NCI-H1417 (cell line): Measurements from ENCODE around the gene TUBGCP2.
A peak's percentile ranks its signal among the peaks of the same experiment; 100 is the strongest.

Experiments
- DNase-seq, 3 experiments: peaks; one replicate each; lab custom pipeline; 2025; lab: John Stamatoyannopoulos, UW

Gene TUBGCP2

GRCh38 chr10:133278577-133279265 lies 30.0 kb downstream of the TUBGCP2 start:
- peak; percentile 4 to 13 (median 10) for DNase-seq

DNA sequence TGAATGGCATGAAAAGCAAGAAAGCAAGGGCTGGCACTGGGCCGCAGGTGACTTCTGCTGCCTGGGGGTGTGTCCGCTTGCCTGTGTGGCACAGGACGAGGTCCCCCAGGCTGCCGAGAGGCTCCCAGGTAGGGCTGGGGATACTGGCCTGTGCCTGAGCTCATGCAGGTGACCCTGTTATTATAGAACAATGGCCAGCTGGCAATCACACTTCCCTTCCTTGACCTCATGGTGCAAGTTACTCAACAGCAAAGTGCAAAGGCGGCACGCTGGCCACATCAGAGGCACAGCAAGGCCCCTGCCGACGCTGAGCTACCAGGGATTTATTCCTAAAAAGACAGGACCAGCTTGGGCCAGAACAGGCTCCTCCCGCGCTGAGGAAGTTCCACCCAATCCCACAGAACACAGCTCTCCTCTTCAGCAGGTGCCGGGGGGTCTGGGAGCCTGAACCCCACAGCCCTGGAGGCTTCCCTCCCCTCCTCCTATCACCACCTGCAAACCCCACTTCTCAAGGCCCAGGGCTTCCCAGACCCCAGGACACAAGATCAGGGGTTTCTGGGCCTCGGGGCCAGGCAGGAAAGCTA lies 30.6 kb downstream of the TUBGCP2 start:
- DNase-seq, result peak in 2 of 3 experiments; percentile 9 to 10

DNA sequence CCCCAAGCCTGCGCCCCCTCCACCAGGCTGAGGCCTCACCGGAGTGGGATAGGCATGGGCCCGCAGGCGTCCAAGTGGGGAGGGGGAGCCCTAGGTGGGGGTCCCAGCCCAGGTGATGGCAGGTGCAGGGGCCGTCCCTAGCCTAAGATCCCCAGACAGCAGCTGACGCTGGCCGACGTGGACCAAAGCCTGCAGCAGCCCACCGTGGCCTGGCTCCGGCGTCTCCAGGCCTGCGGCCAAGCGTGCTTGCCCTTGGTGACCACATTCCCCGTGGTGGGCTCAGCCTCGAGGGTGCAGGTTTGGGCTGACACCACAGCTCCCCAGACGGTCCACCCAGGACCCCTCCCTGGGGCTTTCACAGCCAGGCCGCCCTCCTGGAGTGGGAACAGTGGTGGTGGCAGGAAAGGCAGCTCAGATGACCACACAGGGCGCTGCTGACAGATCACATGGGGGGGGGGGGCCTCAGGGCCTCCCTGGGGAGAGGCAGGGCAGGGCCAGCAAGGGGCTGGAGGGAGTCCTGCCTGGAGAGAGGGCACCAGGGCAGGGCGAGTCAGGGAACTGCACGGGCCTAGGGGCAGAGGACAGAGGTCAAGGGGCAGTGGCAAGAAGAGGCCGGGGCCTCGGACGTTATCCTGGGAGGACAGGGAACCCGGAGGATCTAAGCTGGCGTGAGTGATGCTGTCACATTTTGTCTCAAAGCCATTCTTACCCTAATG lies 31.2 kb downstream of the TUBGCP2 start:
- no peak for DNase-seq

DNA sequence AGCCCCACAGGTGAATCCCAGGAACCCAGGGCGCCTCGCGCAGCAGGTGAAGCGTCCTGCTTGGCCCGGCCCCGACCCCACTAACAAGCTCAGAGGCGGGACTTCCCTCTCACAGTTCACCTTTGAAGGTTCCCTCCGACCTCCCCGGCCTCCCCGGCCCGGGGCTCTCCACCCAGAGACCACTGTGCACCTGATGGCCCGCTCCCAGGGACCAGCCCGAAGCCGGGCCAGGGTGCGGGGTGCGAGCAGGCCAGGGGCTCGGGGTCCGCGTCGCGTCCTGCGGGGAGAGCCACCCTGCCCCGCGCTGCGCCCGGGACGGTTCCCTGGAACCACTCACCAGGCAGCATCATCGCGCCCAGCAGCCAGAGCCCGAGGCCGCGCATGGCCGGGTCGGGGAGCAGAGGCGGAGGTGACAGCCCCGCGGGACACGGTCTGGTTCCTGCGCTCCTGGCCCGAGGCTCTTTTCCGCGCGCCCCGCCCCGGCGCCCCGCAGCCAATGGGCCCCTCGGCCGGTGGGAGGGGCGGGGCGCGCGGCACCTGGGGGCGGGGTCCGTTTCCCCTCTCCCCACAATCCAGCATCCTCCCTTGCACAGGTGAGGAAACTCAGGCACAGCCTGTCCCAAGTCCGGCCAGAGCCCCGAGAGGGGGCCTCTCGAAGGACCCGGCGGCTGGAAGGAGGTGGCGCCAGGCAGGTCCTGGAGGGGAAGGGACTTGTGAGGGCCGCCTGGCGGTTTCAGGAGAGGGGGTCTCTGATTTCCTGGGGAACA lies 32.1 kb downstream of the TUBGCP2 start, which contains the start of gene ADAM8:
TSS of gene ADAM8 (minus strand) at position 434 of the 767 bp plus-strand sequence. CDS start at position 383, 51 bp downstream.
- no peak for DNase-seq

DNA sequence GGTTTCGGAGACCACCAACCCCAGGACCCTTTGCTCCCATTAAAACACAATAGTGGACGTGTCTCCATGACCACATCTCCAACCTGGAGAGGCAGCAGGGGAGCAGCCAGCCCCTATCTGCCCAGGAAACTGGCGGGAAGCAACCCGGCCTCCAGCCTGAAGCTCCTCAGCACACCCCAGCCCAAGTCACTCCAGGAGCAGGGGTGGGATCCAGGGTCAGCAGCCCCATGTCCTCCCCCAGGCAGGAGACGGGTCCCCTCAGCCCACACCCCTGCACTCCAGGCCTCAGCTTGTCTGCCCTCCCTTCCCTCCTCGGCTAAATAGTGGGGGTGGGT lies 32.6 kb downstream of the TUBGCP2 start:
- no peak for DNase-seq

GRCh38 chr10:133275684-133276092 lies 33.0 kb downstream of the TUBGCP2 start:
- no peak for DNase-seq

- no peak for DNase-seq
Observed at GRCh38 chr10:133274751-133275683, 33.7 kb downstream of the TUBGCP2 start.

DNA sequence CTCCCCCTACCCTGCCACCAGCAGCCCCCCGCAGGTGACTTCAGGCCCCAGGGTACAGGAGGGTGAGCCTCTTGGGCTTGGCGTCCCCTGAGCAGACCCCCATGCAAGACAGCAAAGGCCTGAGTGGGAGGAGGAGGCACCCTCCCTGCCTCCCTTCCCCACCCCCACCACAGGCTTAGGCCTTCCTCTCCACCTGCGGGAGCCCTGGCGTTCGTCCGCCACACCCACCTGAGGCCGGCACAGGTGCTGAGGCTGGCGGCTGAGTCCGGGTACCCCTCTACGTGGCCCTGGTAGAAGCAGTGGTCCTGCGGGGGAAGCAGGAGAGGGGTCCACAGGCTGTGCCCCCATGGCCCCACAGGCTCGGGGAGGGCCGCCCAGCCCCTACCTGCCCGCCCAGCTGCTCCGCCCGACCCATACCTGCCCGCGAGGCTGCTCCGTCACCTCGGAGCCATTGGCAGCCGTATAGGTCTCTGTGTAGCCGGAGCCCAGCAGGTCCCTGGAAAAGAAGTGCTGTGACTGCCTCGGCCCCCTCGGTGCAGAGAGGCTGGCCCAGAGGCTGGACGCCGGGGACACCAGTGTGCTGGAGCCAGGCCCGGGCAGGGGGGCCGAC lies 35.0 kb downstream of the TUBGCP2 start:
- no peak for DNase-seq

DNA sequence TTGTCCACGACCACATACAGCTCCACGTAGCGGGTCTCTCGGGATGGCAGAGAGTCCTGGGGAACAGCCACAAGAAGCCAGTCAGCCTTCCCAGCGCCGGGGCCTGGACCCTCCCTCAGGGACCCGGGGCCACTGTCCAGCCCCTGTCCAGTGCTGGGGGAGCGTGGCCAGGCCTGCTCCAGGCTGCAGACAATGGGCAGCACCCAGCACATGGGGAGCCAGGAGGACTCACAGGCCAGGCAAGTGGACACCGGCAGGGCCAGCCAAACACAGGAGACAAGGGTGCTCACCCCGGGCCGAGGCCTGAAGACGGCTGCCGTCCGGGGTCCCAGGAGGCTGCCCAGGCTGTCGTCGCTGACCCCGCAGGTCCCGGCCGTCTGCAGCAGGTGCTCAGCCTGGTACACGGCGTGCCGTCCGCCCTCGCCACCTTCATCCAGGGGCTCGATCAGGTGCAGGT lies 35.7 kb downstream of the TUBGCP2 start:
- DNase-seq, result no peak

GRCh38 chr10:133272301-133272963 lies 36.2 kb downstream of the TUBGCP2 start:
- no peak for DNase-seq

DNA sequence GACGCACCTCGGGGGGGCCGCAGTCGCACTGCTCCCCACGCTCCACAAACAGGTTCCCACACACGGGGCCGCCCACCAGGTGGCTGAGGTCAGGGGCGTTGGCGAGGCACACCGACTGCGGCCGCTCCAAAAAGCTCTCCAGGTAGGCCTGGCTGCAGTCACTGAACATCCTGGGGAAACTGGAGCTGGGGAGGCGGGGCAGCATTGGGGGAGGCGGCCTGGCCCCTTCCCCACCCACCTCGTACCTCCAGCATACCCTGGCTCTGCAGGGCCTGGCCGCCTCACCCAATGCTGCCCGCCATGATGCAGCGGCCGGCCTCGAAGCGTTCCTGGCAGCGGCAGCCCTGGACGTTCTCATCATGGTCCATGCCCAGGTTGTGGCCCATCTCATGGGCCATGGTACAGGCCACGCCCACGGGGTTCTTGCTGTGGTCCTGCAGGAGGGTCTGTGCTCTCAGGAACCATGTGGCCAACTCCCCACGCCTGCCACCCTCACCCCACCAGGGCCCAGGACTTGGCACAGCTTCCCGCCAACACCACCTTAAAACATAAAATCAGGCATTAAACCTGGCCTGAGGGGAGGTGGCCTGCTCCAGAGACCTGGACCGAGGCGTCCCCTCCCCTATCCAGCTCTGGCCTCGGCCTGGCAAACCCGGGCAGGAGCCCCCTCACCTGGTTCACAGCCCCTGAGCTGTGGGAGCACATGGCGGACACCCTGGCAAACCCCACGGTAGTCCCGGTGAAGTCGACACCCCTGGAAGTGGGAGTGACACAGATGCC lies 37.0 kb downstream of the TUBGCP2 start:
- DNase-seq, result no peak

GRCh38 chr10:133270773-133271297 lies 37.8 kb downstream of the TUBGCP2 start:
- DNase-seq, result no peak

DNA sequence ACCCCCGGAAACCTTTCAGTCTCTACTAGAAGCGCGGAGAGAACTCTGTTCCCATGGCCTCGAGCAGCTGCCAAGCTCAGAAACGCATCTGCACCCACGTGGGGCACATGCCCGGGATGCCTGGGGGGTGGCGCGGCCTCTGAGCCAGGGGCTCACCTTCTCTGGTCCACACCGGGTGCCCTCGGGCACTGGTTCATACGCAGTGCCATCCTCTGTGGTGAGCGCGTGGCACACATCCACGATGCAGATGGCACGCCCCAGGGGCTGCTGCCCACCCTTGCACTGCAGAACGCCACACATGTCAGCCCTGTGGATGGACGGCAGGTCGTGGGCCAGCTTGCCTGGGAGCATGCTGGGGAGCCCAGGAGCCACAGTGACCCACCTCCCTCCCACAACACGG lies 38.5 kb downstream of the TUBGCP2 start:
- DNase-seq, result no peak

GRCh38 chr10:133269367-133269766 lies 39.3 kb downstream of the TUBGCP2 start:
- no peak for DNase-seq

- no peak for DNase-seq
Observed at GRCh38 chr10:133268532-133268931, 40.1 kb downstream of the TUBGCP2 start.

DNA sequence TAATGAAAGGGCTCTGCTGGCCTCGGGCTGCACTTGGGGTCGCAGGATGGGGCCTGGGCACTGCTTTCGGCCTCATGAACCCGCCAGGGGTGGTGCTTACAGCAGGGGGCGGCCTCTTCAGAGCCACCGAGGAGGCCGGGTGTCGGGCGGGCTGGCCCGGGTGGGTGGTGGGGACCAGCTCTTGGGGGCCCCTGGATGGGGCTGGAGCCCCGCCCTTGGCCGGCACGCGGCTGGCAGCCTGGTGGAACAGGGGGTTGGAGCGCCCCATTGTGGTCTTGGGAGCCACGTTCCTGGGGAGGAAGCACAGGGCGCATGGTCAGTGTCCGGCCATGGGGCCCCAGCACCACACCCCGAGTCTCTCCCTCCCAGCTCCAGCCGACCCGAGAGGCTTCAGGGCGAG lies 40.8 kb downstream of the TUBGCP2 start:
- no peak for DNase-seq

DNA sequence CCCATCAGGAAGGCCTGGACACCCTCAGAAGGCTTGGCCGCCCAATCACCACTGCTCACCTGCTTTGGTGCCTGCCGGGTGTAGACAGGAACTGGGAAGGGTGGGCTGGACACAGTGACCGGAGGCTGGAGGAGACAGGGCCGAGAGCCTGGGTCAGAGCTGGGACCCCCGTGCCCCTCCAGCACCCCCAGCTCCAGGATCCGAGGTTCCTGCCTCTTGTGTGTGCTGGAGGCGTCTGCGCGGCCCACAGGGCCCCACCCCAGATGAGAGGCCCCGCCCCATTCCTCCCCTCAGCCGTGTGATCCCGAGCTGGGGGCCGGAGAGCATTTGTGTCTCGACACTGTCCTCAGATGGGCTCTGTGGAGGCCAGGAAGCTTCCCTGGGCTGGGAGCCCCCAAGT lies 41.4 kb downstream of the TUBGCP2 start:
- no peak for DNase-seq

GRCh38 chr10:133266056-133266795 lies 42.4 kb downstream of the TUBGCP2 start:
- DNase-seq, result no peak
